NCI-H1930 (cell line): ENCODE data around the gene OR2Y1.
A peak's percentile ranks its signal among the peaks of the same experiment; 100 is the strongest.
"Not testable (repeated sequence)": the region's sequence is repeated elsewhere in the genome, so short reads cannot be mapped to it uniquely, and the experiment has no call there.

Experiments
- DNase-seq, 2 experiments: peaks; one replicate each; lab custom pipeline; 2025; lab: John Stamatoyannopoulos, UW

OR2Y1 gene

GRCh38 chr5:180739271-180739670 is 587 bp downstream of the OR2Y1 start:
- DNase-seq, result no peak

- peak in 1 of 2 experiments; percentile 3 for DNase-seq
Observed at GRCh38 chr5:180736536-180736935, 3.3 kb downstream of the OR2Y1 start.

- no peak for DNase-seq
Observed at GRCh38 chr5:180724944-180725343, 14.9 kb downstream of the OR2Y1 start.

- no peak for DNase-seq
Observed at GRCh38 chr5:180723936-180724335, 15.9 kb downstream of the OR2Y1 start.

GRCh38 chr5:180720486-180720885 is 19.4 kb downstream of the OR2Y1 start:
- DNase-seq, result no peak

- no peak for DNase-seq
Observed at GRCh38 chr5:180719781-180720180, 20.1 kb downstream of the OR2Y1 start.

- DNase-seq, result peak in 1 of 2 experiments; percentile 41
Observed at GRCh38 chr5:180718810-180719453, 20.9 kb downstream of the OR2Y1 start.

- DNase-seq, result no peak
Observed at GRCh38 chr5:180717989-180718388, 21.9 kb downstream of the OR2Y1 start.

GRCh38 chr5:180704362-180704761 is 35.5 kb downstream of the OR2Y1 start:
- DNase-seq, result no peak

- no peak for DNase-seq
Observed at GRCh38 chr5:180703912-180704311, 35.9 kb downstream of the OR2Y1 start.

GRCh38 chr5:180703371-180703770 is 36.5 kb downstream of the OR2Y1 start:
- DNase-seq, result not testable (repeated sequence)

- not testable (repeated sequence) for DNase-seq
Observed at GRCh38 chr5:180700440-180700839, 39.4 kb downstream of the OR2Y1 start.

- no peak for DNase-seq
Observed at GRCh38 chr5:180699042-180699441, 40.8 kb downstream of the OR2Y1 start.

- DNase-seq, result no peak
Observed at GRCh38 chr5:180696116-180696515, 43.7 kb downstream of the OR2Y1 start.

- no peak for DNase-seq
Observed at GRCh38 chr5:180692429-180692828, 47.4 kb downstream of the OR2Y1 start.

GRCh38 chr5:180691046-180691445 is 48.8 kb downstream of the OR2Y1 start:
- DNase-seq, result no peak

GRCh38 chr5:180690562-180690961 is 49.3 kb downstream of the OR2Y1 start:
- DNase-seq, result no peak

- DNase-seq, result no peak
Observed at GRCh38 chr5:180689775-180690174, 50.1 kb downstream of the OR2Y1 start.
